SU-DHL-6 (cell line): ENCODE measurements around the gene DISP3.

Experiments used
- H2AFZ ChIP-seq: fragments of 200-600 bp; sonication (generic); 2 replicates; pipeline ENCODE4 v1.6.1; 2014; ENCODE audit warnings: low read depth, mild to moderate bottlenecking, moderate library complexity, mixed read lengths, antibody characterized with exemption, low read length; ENCODE audit not compliant: severe bottlenecking
- H3F3A ChIP-seq: fragments of 200-600 bp; shearing (Covaris generic); 2 replicates; pipeline ENCODE4 v1.6.0; 2016; ENCODE audit warnings: antibody characterized with exemption, mild to moderate bottlenecking; ENCODE audit not compliant: insufficient read depth
- H3K27ac ChIP-seq: fragments of 200-600 bp; sonication (generic); 2 replicates; pipeline ENCODE4 v1.5.1; 2016; ENCODE audit warnings: low read depth, mild to moderate bottlenecking, low read length, moderate library complexity, mixed read lengths
- H3K27me3 ChIP-seq: fragments of 200-600 bp; sonication (generic), shearing (Covaris generic); 2 replicates; pipeline ENCODE4 v1.6.0; 2014; ENCODE audit warnings: mild to moderate bottlenecking, low read length
- H3K36me3 ChIP-seq: fragments of 200-600 bp; sonication (generic); 2 replicates; pipeline ENCODE4 v1.6.1; 2014; ENCODE audit warnings: mild to moderate bottlenecking, low read length, mixed read lengths
- H3K4me2 ChIP-seq: fragments of 300-600, 200-600 bp; shearing (Covaris generic), sonication (generic); 2 replicates; pipeline ENCODE4 v1.6.0; 2014; ENCODE audit warnings: low read length, low read depth, mild to moderate bottlenecking; ENCODE audit not compliant: poor library complexity, severe bottlenecking
- H3K4me3 ChIP-seq: fragments of 200-600 bp; sonication (generic); 2 replicates; pipeline ENCODE4 v1.5.1; 2014; ENCODE audit warnings: antibody characterized with exemption, low read length, mild to moderate bottlenecking, mixed read lengths; ENCODE audit not compliant: insufficient read depth, poor library complexity, severe bottlenecking
- H3K79me2 ChIP-seq: fragments of 200-600 bp; sonication (generic); 2 replicates; pipeline ENCODE4 v1.6.1; 2014; ENCODE audit warnings: mild to moderate bottlenecking, low read length, moderate library complexity; ENCODE audit not compliant: insufficient read depth
- H3K9ac ChIP-seq: fragments of 200-600 bp; sonication (generic); 2 replicates; pipeline ENCODE4 v1.7.0; 2014; ENCODE audit warnings: mild to moderate bottlenecking, low read length
- H3K9me2 ChIP-seq: fragments of 200-600 bp; sonication (generic); replicated peaks from 2 replicates; pipeline ENCODE4 v1.6.1; 2014; ENCODE audit warnings: low read length; ENCODE audit not compliant: insufficient read depth
- H3K9me3 ChIP-seq: fragments of 200-600 bp; sonication (generic); 2 replicates; pipeline ENCODE4 v1.6.1; 2014; ENCODE audit warnings: low read length, mixed read lengths; ENCODE audit not compliant: insufficient read depth
- H4K20me1 ChIP-seq: fragments of 200-600 bp; sonication (generic); 2 replicates; pipeline ENCODE4 v1.6.1; 2014; ENCODE audit warnings: low read depth, mild to moderate bottlenecking, antibody characterized with exemption, low read length, moderate library complexity, mixed read lengths
- CTCF ChIP-seq: fragments of 200-600 bp; sonication (generic); IDR thresholded peaks from one replicate; pipeline ENCODE4 v1.5.1; 2017; ENCODE audit warnings: antibody characterized with exemption, mild to moderate bottlenecking, low read length, moderate library complexity; ENCODE audit not compliant: insufficient read depth, poor library complexity, severe bottlenecking
- EZH2phosphoT487 ChIP-seq: fragments of 200-600 bp; sonication (generic), shearing (Covaris generic); conservative IDR thresholded peaks from 2 replicates; pipeline ENCODE4 v1.6.1; 2018; ENCODE audit warnings: mild to moderate bottlenecking, antibody characterized with exemption, low read length, moderate library complexity, mixed read lengths

DISP3 gene

GRCh38 chr1:11541956-11542355 is 63.0 kb downstream of the DISP3 start:
- Histone ChIP-seq H3K4me2 (no peak overlapping the region), H3K36me3 (no peaks in the 10 kb centered on the region), H2AFZ (no peak overlapping the region), H3K9me2 (no peaks in the 10 kb centered on the region), H3F3A (no peaks in the 10 kb centered on the region), H4K20me1 (no peaks in the 10 kb centered on the region), H3K79me2 (no peaks in the 10 kb centered on the region), H3K27ac (no peak overlapping the region), H3K9me3 (no peaks in the 10 kb centered on the region), H3K9ac (no peak overlapping the region), H3K27me3 (no peaks in the 10 kb centered on the region), H3K4me3 (no peak overlapping the region)
- TF ChIP-seq CTCF (no peak), EZH2phosphoT487 (no peak)

GRCh38 chr1:11543392-11543791 is 64.4 kb downstream of the DISP3 start:
- H3K79me2 ChIP-seq = no peaks in the 10 kb centered on the region
- no peaks in the 10 kb centered on the region for H3K9me3 ChIP-seq
- no peak overlapping the region for H3K4me2 ChIP-seq
- no peaks in the 10 kb centered on the region for H4K20me1 ChIP-seq
- TF ChIP-seq CTCF = no peak
- no peak for TF ChIP-seq EZH2phosphoT487
- no peaks in the 10 kb centered on the region for H3K36me3 ChIP-seq
- H3F3A ChIP-seq = no peaks in the 10 kb centered on the region
- H2AFZ ChIP-seq = no peak overlapping the region
- no peaks in the 10 kb centered on the region for H3K27me3 ChIP-seq
- H3K9me2 ChIP-seq = no peaks in the 10 kb centered on the region
- H3K9ac ChIP-seq = no peak overlapping the region
- H3K27ac ChIP-seq = no peak overlapping the region
- no peak overlapping the region for H3K4me3 ChIP-seq

GRCh38 chr1:11543796-11544195 is 64.8 kb downstream of the DISP3 start:
- TF ChIP-seq EZH2phosphoT487 (no peak), CTCF (no peak)
- no peaks in the 10 kb centered on the region for H3K27me3 ChIP-seq
- no peak overlapping the region for H3K27ac ChIP-seq
- H3K4me2 ChIP-seq = no peak overlapping the region
- no peaks in the 10 kb centered on the region for H3K79me2 ChIP-seq
- no peaks in the 10 kb centered on the region for H4K20me1 ChIP-seq
- H3K9me3 ChIP-seq = no peaks in the 10 kb centered on the region
- no peak overlapping the region for H3K9ac ChIP-seq
- H3K36me3 ChIP-seq = no peaks in the 10 kb centered on the region
- H3K4me3 ChIP-seq = no peak overlapping the region
- H2AFZ ChIP-seq = no peak overlapping the region
- no peaks in the 10 kb centered on the region for H3F3A ChIP-seq
- no peaks in the 10 kb centered on the region for H3K9me2 ChIP-seq

GRCh38 chr1:11546456-11546855 is 67.5 kb downstream of the DISP3 start:
- no peaks in the 10 kb centered on the region for H3K36me3 ChIP-seq
- no peak overlapping the region for H3K4me3 ChIP-seq
- TF ChIP-seq EZH2phosphoT487 = no peak
- no peak for TF ChIP-seq CTCF
- H3K9ac ChIP-seq = no peak overlapping the region
- no peaks in the 10 kb centered on the region for H3K27me3 ChIP-seq
- H3F3A ChIP-seq = no peaks in the 10 kb centered on the region
- H3K4me2 ChIP-seq = no peak overlapping the region
- H3K9me3 ChIP-seq = no peaks in the 10 kb centered on the region
- H3K9me2 ChIP-seq = no peaks in the 10 kb centered on the region
- no peaks in the 10 kb centered on the region for H4K20me1 ChIP-seq
- H3K27ac ChIP-seq = no peak overlapping the region
- no peaks in the 10 kb centered on the region for H3K79me2 ChIP-seq
- no peak overlapping the region for H2AFZ ChIP-seq
